GM21360 (cell line): ENCODE measurements around the gene DIDO1.
A peak's percentile ranks its signal among the peaks of the same experiment; 100 is the strongest.
"Not testable (repeated sequence)": the region's sequence is repeated elsewhere in the genome, so short reads cannot be mapped to it uniquely, and the experiment has no call there.

ENCODE experiments used
- ATAC-seq: cut with Tn5 transposase; IDR thresholded peaks from one replicate; pipeline ENCODE4 v1.9.1; 2021; ENCODE audit warnings: mild to moderate bottlenecking, moderate library complexity; ENCODE audit not compliant: unreplicated experiment

The DIDO1 gene

DNA sequence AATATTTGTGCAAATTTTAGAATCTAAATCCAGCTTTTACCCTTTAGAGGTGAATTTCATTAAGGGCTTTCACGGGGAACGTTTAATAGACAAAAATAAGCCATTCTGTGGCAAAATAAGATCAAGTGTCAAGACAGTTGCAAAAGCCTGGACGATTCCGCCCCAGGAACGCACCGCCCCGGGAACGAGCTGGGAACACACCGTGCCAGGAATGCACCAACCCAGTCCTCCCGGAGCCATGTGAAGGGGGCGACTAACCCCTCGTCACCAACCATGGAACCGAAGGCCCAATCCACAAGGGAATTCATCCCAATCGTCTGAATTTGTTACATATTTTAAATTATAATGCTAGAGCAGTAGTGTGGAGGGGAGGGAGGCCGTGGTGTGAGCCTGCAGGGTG lies 43.9 kb downstream of the DIDO1 start:
- no peak for ATAC-seq

DNA sequence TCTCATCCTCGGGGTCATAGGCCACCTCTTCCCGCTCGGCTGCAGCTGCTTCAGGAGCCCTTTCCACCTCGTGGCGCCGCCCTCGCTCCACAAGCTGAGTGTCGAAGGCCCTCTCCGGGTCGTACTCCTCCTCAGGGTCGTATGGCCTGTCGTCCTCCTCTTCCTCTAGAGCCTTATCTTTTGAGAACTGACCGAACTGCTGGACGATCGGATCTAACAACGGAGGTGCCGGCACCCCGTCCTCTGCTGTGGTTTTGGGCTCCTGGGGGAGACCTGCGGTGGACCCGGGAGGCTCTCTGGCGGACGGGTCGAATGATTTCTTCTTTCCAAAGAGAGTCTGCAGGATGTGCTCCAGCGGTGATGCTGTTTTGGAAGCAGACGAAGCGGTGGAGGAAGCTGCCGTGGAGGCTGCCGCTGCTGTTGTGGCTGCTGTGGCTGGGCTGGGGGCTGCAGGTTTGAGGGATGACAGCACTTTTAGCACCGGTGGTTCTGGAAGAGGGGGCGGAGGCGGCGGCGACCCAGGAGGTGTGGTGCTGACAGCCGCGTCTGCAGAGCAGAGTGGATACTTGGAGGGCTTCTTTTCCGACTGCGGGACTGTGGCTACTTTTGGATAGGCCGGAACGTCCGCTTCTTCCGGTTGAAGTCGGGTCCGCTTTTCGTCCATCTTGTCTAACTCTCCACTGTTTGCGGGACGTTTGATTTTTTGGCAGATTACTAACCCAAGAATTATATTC lies 44.5 kb downstream of the DIDO1 start:
- ATAC-seq: no peak

DNA sequence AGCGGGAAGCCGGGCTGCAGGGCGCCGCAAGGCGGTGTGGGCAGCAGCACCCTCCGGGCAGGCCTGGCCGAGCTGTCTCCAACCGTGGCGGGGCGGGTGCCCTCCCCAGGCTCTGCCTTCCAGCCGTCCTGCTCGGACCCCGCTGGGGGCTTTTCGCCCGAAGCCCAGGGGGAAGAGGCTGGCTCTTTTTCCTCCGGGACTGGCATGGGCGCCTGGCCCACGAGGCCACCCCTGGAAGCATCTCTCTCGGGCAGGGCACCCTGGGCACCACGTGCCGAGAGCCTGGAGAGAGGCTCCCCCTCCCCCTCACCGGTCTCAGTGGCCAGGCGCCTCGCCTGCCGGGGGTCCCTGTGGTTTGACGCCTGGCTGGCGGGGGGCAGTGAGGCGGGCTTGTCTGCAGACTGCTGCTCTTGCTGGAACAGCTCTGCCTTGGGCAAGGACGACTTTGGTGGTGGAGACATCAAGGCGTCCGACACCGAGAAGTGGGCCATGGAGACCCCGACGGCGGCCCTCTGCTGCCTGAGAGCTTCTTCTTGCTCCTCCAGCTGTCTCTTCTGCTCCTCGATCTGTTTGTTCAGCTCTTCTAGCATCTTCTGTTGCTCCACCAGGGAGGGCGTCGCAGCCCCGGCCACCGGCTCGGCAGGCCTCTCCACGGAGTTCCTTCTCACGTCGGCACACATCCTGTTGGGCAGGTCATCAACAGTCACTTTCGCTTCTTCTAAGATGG lies 45.2 kb downstream of the DIDO1 start:
- ATAC-seq: no peak

DNA sequence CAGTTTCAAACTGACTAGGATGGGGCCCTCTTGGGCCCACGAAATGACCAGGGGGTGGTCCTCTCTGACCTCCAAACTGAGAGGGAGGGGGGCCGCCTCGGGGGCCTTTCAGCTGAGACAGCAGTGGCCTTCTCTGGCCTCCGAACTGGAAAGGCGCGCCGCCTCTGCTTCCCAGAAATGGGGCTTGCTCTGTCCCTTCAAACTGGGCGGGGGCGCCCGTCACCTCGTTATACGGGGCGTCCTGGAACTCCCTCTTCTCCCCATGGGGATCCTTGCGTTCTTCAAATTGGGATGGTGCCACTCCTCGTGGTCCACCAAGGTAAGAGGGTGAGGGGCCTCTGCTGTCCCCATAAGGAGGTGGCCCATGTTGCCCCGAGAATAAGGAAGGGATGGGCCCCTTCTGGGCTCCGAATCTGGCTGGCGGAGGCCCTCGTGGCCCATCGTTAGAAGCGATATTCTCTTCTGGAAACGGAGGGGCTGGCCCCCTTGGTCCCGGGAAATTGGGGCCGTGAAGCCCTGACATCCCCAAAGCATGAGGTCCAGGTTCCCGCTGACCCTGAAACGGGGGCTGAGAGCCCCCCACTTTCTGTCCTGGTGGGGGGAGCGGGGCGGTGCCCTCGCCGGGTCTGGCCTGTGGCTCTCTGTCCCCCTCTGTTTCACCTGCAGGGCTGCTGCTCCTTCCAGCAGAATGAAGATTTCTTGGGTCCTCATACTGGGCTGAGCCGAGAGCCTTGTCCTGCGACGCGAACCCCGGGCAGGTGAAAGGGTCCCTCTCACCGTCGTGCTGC lies 46.0 kb downstream of the DIDO1 start:
- ATAC-seq: no peak

DNA sequence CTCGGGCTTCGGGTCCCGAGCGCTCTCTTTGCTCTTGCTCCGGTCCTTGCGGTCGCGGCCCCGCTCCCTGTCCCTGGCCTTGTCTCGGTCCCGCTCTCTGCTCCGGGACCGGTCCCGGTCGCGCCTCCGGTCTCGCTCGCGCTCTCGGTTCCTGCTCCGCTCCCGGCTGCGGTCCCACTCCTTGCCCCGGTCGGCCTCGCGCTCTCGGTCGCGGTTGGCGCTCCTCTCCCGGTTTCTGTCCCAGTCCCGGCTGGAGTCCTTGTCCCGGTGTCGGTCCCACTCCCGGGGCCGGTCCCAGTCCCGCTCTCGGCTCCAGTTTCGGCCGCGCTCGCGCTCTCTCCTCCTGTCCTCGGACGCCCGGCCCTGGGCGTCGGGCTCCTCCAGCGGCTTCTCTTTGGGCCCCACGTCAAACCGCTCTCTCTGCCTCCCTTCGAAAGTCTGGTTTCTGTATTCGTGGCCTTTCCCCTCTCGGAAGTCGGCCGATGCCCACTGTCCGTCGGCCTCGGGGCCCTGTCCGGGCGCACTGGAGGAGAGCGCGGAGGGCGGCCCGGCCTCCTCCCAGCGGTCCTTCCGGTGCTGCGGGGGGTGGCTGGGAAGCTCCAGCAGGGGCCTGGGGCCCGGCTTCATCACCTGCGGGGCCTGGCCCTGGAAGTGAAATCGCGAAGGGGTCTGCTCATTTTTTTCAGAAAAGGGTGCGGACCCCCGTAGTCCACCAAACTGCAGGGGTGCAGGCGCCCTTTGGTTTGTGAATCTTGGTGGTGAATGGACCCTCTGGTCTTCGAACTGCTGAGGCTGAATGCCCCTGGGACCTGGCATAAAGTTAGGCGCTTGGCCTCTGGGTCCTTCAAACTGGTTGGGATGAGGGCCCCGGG lies 46.8 kb downstream of the DIDO1 start:
- no peak for ATAC-seq

DNA sequence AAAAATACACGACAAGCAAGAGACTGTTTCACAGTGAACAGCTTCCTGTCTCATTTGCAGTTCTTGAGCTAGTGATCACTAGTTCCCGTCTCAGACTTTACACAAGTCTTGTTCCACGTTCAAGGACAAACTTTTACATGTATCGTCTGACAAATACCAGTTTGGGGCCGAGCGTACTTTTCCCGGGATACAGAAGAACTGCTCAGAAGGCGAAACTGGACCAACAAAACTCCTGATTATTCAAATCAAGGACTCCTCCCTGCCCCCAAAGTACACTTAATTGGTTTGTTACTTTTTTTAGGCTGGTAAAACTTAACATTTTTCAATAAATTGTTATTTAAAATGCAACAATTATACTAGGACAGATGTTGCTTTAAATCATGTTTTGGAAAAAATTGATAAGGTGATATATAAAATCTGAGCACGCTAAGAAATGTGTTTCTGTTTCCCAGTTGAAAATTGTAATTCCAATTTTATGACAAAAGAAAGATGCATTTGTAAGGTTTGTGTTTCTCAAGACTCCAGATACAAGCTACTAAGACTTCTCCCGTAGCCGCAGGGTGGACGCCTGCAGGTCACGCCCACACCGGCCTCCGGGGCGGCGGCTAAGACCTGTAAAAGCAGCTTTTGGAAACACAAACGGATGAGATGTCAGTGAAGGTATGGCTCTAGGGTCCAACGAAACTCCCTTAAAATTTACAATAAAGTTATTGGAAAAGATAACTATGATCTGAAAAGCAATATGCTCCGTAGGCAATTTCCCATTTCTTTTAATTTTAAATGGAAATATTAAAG lies 47.9 kb downstream of the DIDO1 start:
- ATAC-seq: no peak

DNA sequence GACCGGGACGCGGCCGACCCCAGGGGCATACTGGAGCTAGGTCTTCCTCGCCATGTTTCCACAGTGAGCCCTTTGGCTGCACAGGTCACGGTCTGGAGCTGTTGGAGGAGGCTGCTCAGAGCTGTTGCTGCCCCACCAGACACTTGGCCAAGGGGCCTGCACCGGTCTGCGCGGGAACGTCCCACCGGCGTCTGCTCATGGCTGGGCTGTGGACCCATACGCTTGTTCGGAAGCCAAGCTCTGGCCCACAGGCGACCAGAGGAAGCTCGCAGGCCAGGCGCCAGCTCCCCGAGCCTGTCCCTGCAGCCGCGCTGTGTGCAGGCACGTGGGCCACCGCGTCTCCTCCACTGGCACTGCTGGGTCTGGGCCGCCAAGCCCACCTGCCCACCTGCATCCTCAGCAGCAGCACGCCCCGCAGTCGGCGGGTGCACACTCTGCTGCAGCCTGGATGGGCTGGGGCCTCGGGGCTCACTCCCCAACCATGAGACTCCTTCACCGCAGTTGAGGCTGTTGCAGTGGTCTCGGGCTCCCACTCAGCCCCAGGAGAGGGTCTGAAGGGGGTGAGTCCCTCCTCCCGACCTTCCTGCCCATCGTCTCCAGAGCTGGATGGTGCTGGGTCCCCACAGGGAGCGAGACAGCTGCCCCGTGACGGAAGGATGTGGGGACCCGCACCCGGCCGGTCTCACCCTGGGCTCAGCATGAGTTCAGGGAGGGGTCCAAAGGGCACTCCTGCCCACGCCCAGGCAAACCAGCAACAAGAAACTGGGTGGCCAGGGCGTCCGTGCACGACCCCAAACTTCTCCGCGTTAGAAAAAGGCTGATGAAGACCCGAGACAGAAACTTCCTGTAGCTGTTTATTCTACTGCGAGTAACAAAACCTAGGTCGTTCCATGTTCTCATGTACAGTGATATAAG lies 49.1 kb downstream of the DIDO1 start:
- ATAC-seq: no peak

DNA sequence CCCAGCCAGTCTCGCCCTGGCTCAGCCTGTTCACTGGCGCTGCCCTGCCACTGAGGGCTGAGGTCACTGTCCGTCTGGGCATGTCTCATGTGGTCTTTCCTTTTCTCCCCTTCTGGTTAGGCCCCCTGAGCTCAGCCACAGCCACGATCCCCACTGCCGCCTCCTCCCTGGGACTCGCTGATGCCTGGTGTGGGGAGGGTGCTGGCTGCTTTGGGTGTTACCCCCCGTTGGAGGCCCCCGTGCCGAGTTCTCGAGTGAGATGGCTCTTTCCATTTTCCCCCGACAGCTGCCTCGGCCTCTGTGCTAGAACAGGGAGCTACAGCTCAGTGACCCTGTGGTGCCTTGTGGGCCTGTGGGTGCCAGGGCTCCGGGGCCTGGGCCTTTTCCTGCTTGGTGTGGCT lies 49.8 kb downstream of the DIDO1 start:
- no peak for ATAC-seq

DNA sequence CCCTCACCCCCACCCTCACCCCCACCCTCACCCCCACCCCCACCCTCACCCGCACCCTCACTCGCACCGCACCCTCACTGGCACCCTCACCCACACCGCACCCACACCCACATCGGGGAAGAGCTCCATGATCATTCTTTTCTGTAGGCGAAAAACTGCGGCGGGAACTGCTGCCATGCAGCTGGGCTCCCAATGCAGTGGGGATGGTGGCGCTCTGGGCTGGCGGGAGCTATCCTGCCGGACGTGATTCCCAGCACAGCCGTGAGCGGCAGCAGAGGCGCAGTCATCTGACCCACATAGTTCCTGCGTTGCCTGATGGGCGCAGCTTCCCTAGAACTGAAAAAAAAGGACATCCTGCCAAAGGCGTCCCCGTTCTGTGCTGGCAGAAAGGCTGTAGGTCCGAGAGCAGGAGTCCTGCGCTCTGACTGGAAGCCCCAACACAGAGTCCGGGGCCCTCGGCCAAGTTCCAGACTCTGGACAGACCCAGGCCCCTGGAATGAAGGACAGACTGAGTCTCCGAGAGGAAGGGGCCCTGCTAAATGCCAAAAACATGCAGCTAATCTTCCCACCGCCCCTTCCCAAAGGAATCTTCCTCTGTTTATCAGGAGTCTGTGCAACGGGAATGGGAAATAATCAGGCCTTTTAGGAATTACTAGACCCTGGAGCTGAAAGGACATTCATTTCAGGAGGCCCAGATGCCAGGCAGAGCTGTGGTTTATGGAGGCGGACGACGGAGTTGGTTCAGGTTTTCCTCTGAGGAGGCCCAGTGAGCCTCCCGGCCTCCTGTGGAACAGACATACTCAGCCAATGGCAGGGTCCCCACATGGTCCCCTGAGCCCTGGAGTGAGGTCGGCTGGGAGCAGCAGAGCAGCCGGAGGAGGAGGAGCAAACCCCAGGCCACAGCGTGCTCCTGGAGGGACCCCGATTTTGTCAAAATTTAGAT lies 50.6 kb downstream of the DIDO1 start:
- ATAC-seq: no peak

DNA sequence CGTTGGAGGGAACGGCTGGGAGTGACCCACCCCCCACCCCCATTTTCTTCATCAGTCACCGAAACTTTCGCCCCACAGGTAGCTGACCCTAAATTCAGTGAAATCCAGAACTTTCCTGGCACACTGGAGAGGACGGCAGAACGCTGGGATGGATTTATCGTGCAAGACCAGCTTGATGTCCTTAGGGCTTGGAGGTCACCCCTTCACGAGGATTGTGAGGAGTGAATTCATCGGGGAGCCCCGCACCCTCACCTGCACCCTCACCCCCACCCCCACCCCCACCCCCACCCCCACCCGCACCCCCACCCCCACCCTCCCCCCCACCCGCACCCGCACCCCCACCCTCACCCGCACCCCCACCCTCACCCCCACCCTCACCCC lies 51.4 kb downstream of the DIDO1 start:
- ATAC-seq: no peak

DNA sequence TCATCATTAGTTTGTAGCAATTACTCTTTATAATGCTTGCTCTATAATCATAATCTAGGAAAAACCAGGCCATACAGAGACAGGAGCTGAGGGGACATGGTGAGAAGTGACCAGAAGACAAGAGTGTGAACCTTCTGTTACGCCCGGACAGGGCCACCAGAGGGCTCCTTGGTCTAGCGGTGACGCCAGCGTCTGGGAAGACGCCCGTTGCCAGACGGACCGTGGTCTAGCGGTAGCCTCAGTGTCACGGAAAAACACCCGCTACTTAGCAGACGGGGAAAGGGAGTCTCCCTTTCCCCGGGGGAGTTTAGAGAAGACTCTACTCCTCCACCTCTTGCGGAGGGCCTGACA lies 52.6 kb downstream of the DIDO1 start:
- not testable (repeated sequence) for ATAC-seq

DNA sequence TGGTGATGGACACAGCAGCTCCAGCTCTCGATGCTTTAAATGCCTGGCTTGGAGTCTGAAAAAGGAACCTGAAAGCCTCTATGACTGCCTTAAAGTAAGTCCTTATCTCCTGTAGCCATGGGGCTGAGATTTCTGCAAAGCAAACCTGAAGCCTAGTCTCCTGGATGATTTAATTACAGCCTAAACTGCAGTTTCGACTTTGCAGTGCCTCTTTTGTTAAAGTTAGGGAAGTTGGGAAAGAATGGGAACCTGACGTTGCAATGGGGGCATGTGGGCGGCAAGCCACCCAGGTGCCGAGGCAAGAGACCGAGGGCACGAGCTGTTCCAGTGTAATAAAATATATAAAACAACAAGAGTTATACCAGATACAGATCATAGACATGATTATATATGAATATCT lies 53.0 kb downstream of the DIDO1 start:
- no peak for ATAC-seq

DNA sequence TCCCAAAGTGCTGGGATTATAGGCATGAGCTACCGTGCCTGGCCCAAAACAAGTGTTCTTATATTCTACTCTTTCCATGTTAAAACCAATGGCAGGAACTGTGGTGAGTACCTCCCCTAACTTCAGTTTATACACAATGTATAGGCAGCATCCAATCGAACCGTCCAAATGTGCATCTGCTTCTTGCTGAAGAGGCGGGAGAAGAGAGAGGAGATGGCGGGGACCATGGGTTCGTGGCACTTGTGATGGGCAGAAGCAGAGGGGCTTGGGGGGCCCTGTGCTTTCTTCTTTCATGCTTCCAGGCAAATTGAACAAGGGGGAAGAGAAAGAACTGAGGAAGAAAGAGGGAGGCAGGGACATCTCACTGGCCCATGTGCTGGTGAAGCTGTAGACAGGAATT lies 53.4 kb downstream of the DIDO1 start:
- no peak for ATAC-seq

DNA sequence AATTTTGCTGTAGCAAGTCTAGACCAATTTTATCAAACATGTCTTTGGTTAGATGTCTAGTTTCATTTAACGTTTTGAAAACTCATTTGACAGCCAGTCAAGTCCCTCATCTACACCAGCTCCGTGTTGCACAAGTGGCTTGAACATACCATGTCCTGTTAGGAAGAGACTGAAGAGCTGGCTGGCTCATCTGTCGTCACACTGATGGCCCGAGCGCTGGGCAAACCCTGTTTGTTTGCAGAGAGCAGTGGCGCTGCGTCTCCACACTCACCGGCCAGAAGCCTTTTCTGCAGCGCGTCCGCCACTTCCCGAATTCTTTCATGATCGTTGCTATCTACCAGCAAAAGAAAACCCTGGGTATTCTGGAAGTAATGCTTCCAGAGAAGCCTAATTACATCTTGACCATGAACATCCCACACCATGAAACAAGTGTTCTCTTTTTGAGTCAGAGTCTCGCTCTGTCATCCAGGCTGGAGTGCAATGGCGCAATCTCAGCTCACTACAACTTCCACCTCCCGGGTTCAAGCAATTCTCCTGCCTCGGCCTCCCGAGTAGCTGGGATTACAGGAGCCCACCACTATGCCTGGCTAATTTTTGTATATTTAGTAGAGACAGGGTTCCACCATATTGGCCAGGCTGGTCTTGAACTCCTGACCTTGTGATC lies 54.0 kb downstream of the DIDO1 start:
- no peak for ATAC-seq

DNA sequence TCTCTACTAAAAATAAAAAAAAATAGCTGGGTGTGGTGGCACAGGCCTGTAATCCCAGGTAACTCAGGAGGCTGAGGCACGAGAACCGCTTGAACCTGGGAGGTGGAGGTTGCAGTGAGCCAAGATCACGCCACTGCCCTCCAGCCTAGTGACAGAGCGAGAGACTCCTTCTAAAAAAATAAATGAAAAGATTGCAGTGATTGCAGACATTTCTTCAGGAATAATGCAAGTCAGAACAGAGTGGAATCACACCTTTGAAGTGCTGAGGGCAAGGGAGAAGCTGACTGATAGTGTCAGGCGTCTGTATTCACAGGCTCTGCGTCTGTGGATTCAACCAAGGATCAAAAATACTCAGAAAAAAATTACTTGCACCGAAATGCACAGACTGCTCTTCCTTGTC lies 62.1 kb downstream of the DIDO1 start:
- ATAC-seq: no peak

DNA sequence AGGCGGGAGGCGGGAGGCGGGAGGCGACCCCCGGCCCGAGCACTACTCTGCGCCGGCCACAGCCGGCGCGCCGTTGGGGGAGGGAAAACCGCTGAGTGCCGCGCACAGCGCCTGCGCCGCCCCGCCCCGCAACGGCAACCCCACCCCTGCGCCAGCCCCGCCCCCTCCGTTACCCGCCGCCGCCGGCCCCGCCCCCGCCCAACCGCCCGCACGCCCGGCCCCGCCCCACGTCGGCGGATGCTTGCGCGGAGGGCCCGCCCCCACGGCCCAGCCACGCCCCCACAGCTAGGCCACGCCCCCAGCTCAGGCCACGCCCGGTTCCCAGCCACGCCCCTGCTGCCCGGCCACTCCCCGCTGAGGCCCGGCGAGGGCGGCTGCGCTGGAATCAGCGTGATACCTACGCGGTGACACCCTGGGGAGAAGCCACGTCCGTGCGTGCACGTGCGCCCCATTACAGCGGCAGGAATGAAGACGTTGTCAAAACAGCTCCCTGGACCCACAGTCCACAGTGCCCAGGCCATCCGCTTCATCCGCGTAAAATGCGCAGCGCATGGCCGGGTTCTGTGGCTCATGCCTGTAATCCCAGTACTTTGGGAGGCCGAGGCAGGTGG lies 64.5 kb downstream of the DIDO1 start, which contains the start of gene TCFL5:
Gene TCFL5 (minus strand): TSS at position 97 of the 611 bp plus-strand sequence. CDS start 152 bp downstream, outside the sequence.
- peak; percentile 73 for ATAC-seq
